CMK (cell line): ENCODE data around the gene ELMO3.
A peak's percentile ranks its signal among the peaks of the same experiment; 100 is the strongest.

ENCODE experiments used
- DNase-seq: peaks from one replicate; pipeline ENCODE4 v3.0.0-alpha.2; 2010; ENCODE audit warnings: low read depth

Gene ELMO3

DNA sequence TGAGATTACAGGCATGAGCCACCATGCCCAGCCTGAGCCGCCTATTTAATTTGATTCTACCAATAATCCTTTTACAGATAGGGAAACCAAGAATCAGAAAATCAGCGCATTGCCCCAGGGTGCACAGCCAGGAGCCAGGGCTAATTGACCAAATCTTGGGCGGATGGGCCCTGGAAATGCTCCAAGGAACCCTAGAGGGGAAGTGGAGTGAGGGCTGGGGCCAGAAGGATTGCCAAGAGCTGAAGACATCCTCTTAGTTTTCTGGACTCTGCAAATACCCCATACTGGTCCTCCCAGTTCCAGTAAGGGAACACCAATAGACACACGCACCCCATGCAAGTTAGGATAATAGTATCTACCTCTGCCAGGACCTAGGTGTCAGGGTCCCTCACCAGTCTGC, 44.5 kb downstream of the ELMO3 start:
- no peak for DNase-seq

DNA sequence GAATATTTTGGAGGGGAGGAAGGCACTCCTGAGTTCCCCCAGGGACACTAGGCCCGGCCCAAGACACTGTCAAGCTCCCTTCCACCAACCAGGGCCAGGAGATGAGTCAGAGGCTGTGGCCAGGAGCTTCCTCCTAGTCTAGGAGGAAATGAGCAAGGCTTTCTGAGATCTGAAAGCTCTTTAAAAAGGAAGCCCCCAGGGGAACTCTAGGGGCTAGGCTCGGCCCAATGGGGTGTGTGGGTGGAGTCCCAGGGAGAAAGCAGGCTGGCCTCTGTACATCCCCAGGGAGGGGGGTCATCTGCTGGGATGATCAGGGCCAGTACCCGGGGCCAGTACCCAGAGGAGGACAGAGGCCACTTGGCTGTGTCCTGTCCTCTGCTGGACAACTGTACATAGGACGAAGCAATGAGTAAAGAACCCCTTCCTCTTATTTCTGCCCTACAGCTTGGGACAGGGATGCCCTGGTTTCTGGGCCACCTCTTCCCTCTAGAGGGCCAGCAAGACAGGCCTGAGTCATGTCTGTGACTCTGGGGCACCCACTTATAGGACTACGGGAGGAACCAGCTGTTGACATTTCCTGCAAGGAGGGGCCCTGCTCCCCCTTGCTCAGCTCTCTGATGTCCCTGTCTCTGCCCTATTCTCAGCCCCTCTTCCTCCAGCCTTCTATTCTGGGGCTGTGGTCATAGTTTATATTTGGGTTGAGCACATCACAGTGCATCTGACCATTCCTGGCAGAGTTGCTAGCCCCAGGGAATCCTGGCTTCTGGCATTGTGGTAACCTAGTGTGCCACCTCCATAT, 45.7 kb downstream of the ELMO3 start:
- DNase-seq: peak; percentile 70

- no peak for DNase-seq
Measured at GRCh38 chr16:67245186-67245585, 46.3 kb downstream of the ELMO3 start.

DNA sequence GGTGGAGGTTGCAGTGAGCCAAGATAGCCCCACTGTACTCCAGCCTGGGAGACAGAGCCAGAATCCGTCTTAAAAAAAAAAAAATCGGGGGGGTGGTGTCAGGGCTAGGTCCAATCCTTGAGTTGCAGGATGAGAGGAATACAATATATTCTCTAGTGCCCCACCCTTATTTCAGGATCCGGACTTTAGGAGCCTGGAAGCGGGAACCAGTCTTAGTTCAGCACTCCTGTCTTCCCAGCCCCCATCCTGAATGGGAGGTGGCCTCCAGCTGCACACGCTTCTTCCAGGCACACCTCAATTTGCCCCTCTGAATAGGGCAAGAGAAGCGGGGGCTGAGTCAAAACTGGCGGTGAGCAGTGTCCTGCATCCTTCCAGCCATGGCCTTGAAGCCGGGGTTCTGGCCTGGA, 46.7 kb downstream of the ELMO3 start:
- DNase-seq: no peak

GRCh38 chr16:67246081-67246755, 47.3 kb downstream of the ELMO3 start:
- peak; percentile 65 for DNase-seq

- DNase-seq: no peak
Measured at GRCh38 chr16:67246756-67247191, 47.8 kb downstream of the ELMO3 start.

DNA sequence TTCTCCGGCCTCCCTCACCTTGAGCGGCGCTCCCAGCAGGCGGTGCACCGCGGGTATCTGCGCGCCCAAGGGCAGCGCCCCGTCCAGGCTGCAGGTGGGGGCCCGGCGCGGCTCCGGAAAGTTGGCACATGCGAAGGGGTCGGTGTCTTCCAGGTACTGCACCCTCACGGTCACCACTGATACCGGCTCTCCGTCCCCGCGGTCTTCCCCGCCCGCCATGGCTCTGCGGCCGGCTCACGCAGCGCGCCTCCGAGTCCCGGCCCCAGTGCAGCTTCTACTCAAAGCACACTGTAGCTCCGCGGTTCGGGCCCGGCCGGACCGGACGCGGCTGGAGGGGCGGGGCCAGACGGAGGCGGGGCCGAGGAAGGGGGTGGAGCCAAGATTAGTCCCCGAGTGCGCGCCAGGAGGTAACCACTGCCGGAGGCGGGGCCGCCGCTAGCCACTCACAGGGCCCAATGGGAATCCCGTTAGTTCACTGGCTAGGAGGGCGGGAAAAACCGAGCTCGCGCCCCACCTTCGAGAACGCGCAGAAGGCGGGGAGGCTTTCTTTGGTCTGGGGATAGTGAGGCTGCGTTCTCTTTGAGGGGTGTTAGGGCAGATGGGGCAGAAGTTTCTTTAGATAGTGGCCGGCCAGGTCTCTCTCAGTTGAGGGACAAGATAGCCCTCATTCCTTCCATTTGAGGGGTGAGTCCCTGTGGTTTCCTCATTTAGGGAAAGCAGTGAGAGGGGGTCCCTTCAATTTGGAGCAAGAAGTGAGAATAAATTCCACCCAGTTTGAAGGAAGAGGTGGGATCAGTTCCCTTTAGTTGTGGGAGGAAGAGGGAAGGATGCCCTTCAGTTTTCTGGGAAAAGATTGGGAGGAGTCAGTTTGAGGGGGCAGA, 48.5 kb downstream of the ELMO3 start, which contains the start of gene FHOD1:
TSS of gene FHOD1 (minus strand) at position 290 of the 881 bp plus-strand sequence. CDS start at position 219, 71 bp downstream.
- peak; percentile 93 for DNase-seq

- DNase-seq: no peak
Measured at GRCh38 chr16:67248073-67248400, 49.1 kb downstream of the ELMO3 start.

DNA sequence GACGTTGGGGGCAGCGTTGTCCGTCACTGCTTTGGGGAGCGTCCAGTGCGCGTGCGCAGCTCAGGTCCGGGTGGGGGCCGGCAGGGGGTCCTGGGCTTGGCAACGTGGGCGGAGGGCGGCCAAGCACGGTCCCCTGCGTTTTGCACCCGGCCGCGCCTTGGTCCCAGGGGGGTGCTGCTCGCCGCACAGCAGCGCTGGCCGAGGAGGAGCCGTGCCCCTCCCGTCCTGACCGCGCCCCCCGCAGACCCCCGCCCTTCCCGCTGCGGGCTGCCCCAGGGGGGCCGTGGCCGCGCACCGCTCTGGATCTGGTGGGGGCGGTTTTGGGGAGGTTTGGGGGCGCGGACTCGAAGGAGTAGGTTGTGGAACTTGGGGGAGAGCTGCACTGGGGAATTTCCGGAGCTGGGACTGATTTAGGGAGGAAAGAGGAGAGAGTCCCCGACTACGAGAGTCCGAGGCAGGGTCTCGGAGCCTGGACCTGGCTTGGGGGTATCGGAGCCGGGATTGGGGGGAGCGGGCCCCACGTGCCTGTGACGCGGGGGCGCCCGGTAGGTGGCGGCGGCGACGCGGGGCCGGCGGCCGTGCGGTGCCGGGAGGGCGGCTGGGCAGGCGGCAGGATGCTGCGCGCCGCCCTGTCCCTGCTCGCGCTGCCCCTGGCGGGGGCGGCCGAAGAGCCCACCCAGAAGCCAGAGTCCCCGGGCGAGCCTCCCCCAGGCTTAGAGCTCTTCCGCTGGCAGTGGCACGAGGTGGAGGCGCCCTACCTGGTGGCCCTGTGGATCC, 49.7 kb downstream of the ELMO3 start, which contains the start of gene SLC9A5:
TSS of gene SLC9A5 (plus strand) at position 579 of the 777 bp plus-strand sequence. CDS start at position 615, 36 bp downstream.
- DNase-seq: no peak

DNA sequence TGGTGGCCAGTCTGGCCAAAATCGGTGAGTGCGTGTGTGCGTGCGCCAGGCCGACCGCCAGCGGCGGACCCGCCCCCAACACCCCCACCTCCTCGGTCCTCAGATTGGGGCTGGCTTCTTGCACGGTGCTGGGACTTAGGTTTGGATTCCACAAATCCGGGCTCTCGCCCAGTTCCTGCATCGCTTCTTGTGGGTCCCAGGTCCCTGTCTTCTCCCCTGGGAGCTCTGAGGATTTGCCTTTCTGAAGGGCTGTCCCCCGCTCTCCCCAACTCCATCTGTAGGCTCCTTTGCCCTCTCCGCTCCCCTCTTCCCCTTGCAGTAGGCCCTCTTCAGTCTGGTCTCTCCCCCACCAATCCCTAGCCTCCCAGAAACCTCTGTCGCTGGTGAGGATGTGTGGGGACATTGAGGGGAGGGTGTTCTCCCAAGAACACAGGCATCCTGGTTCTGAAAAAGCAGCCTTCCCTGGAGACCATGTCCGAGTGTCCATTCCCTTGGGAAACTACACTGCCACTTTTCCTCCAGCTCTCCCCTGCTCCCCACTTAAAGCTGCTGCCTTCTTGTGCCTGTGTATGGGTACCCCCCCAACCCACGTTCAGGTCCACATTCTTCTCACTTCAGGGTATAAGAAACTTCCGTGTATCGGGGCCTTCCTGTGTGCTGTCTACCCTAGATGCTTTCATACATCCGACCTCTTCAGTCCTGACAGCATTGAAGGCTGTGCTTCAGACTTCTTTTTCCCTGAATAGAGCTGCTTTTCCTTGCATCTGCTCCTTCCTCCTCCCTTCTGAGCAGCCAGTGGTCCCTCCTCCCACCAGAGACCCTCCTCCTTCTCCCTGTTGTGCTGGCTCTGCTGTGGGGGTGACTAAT, 50.5 kb downstream of the ELMO3 start:
- DNase-seq: no peak

DNA sequence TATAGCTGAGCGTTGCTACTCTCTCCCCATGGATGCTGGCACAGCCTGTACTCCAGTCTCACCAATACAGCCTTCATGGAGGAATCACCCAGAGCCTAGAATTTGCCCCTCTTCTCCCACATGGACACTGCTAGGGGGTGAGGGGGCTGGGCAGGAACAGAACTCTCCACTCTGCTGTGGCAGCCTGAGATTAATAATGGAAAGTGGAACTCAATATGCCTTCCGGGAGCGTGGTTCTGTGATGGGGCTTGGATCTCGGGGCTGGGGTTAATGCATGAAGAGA, 51.1 kb downstream of the ELMO3 start:
- no peak for DNase-seq

- DNase-seq: no peak
Measured at GRCh38 chr16:67252609-67253497, 53.9 kb downstream of the ELMO3 start.
